ENCODE measurements around the gene RBBP8NL.

Gene RBBP8NL

GRCh38 chr20:62361799-62362589, 65.3 kb downstream of the RBBP8NL start:
- no peak overlapping the region for H3K4me3 ChIP-seq (ENCODE audit: low read length)
- DNase-seq (ENCODE audit: low read depth), result no peak
- no peak for TF ChIP-seq CTCF (conservative IDR thresholded peaks at IDR 0.05; ENCODE audit: low read depth, low read length)

- no peak for DNase-seq (ENCODE audit: low read depth)
- no peak for TF ChIP-seq CTCF (conservative IDR thresholded peaks at IDR 0.05; ENCODE audit: low read depth, low read length)
- no peak overlapping the region for H3K4me3 ChIP-seq (ENCODE audit: low read length)
These were observed 66.2 kb downstream of the RBBP8NL start for GRCh38 chr20:62360854-62361798.

Data from retinal pigment epithelial cell (primary cell).